ENCODE results near the gene POLD1. TPM values are rescaled to one million over a fixed set of nuclear protein-coding genes. Genes with fewer than 3 reads are reported as not detected.

POLD1 gene
- polyA plus RNA-seq, 1 experiment: 5.1 TPM

GRCh38 chr19:50356691-50357177 lies 27.4 kb upstream of the POLD1 start:
- peaks cover 9% of the 10 kb centered on the region for H3K9me3 ChIP-seq (ENCODE audit: control insufficient read depth, insufficient read depth, low read length)
- no peak overlapping the region for H3K27ac ChIP-seq (ENCODE audit: low read depth, low read length)
- CTCF ChIA-PET: interaction anchor here (0.7 to 2.3 kb wide), 21 partner anchors 10 to 636 kb away, joined by 3 to 22 read pairs (median 4); partner anchors contain the start of gene JOSD2
- POLR2A ChIA-PET: interaction anchor here (0.7 kb wide), 2 partner anchors 108 to 438 kb away, joined by 3 read pairs; no protein-coding TSS in a partner anchor
- no peak for TF ChIP-seq CTCF (IDR thresholded peaks at IDR 0.05; ENCODE audit: low read depth, low read length)
- H3K4me3 ChIP-seq (ENCODE audit: low read depth, low read length): no peak overlapping the region
- DNase-seq (ENCODE audit: low read depth, low spot score): no peak
- H3K27me3 ChIP-seq (ENCODE audit: control insufficient read depth, insufficient read depth, low read length): peaks cover 4% of the 10 kb centered on the region

- ChIA-PET POLR2A (interaction anchor here (0.7 kb wide), 2 partner anchors 107 to 437 kb away, joined by 3 read pairs; no protein-coding TSS in a partner anchor), CTCF (interaction anchor here (0.5 to 2.3 kb wide), 22 partner anchors 9 to 636 kb away, joined by 3 to 22 read pairs (median 4); partner anchors contain the start of gene JOSD2)
- Histone ChIP-seq H3K9me3 (ENCODE audit: control insufficient read depth, insufficient read depth, low read length) (peaks cover 9% of the 10 kb centered on the region), H3K4me3 (ENCODE audit: low read depth, low read length) (peak overlapping the region; percentile 44), H3K27ac (ENCODE audit: low read depth, low read length) (no peak overlapping the region), H3K27me3 (ENCODE audit: control insufficient read depth, insufficient read depth, low read length) (no peaks in the 10 kb centered on the region)
- no peak for DNase-seq (ENCODE audit: low read depth, low spot score)
- TF ChIP-seq CTCF (IDR thresholded peaks at IDR 0.05; ENCODE audit: low read depth, low read length): peak; percentile 85
These were observed 26.7 kb upstream of the POLD1 start for GRCh38 chr19:50357178-50358100.

GRCh38 chr19:50358483-50359327 lies 25.4 kb upstream of the POLD1 start:
- Histone ChIP-seq H3K9me3 (ENCODE audit: control insufficient read depth, insufficient read depth, low read length) (peaks cover 9% of the 10 kb centered on the region), H3K27ac (ENCODE audit: low read depth, low read length) (no peak overlapping the region), H3K27me3 (ENCODE audit: control insufficient read depth, insufficient read depth, low read length) (no peaks in the 10 kb centered on the region), H3K4me3 (ENCODE audit: low read depth, low read length) (peak overlapping the region; percentile 53)
- no peak for DNase-seq (ENCODE audit: low read depth, low spot score)
- POLR2A ChIA-PET: no interaction called here
- TF ChIP-seq CTCF (IDR thresholded peaks at IDR 0.05; ENCODE audit: low read depth, low read length): no peak
- CTCF ChIA-PET: interaction anchor here (1.0 to 2.3 kb wide), 4 partner anchors 10 to 563 kb away, joined by 4 to 22 read pairs (median 6); no protein-coding TSS in a partner anchor

- DNase-seq (ENCODE audit: low read depth, low spot score): no peak
- POLR2A ChIA-PET: no interaction called here
- no peak for TF ChIP-seq CTCF (IDR thresholded peaks at IDR 0.05; ENCODE audit: low read depth, low read length)
- H3K4me3 ChIP-seq (ENCODE audit: low read depth, low read length): no peak overlapping the region
- no peak overlapping the region for H3K27ac ChIP-seq (ENCODE audit: low read depth, low read length)
- H3K9me3 ChIP-seq (ENCODE audit: control insufficient read depth, insufficient read depth, low read length): peaks cover 9% of the 10 kb centered on the region
- no peaks in the 10 kb centered on the region for H3K27me3 ChIP-seq (ENCODE audit: control insufficient read depth, insufficient read depth, low read length)
- CTCF ChIA-PET: no interaction called here
These were observed 24.8 kb upstream of the POLD1 start for GRCh38 chr19:50359328-50359818.

Measured in AG04450 (cell line).